GM20000 (cell line): ENCODE results near the gene NDUFS4.
"Not testable (repeated sequence)": the region's sequence is repeated elsewhere in the genome, so short reads cannot be mapped to it uniquely, and the experiment has no call there.

Source experiments
- DNase-seq: peaks from one replicate; pipeline ENCODE4 v3.0.0; 2012; ENCODE audit warnings: low spot score
- TF ChIP-seq, protein P1 (sequence below): IDR thresholded peaks from 2 replicates; pipeline ENCODE4 v1.5.1; 2012; ENCODE audit warnings: mild to moderate bottlenecking, control low read depth; ENCODE audit errors: extremely low read depth, missing control alignments

NDUFS4 gene

DNA sequence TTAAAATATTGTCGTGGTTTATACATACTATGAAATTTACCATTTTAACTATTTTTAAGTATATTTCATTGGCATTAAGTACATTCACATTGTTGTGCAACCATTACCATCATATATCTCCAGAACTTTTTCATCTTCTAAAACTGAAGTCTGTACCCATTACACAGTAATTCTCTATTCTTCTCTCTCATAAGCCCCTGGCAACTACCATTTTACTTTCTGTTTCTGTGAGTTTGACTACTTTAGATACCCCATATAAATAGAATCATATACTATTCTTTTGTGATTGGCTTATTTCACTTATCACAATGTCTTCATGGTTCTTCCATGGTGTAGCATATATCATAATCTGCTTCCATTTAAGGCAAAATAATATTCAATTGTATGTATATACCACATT is 30.3 kb downstream of the NDUFS4 start:
- TF ChIP-seq, protein P1, sequence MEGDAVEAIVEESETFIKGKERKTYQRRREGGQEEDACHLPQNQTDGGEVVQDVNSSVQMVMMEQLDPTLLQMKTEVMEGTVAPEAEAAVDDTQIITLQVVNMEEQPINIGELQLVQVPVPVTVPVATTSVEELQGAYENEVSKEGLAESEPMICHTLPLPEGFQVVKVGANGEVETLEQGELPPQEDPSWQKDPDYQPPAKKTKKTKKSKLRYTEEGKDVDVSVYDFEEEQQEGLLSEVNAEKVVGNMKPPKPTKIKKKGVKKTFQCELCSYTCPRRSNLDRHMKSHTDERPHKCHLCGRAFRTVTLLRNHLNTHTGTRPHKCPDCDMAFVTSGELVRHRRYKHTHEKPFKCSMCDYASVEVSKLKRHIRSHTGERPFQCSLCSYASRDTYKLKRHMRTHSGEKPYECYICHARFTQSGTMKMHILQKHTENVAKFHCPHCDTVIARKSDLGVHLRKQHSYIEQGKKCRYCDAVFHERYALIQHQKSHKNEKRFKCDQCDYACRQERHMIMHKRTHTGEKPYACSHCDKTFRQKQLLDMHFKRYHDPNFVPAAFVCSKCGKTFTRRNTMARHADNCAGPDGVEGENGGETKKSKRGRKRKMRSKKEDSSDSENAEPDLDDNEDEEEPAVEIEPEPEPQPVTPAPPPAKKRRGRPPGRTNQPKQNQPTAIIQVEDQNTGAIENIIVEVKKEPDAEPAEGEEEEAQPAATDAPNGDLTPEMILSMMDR = no peak

DNA sequence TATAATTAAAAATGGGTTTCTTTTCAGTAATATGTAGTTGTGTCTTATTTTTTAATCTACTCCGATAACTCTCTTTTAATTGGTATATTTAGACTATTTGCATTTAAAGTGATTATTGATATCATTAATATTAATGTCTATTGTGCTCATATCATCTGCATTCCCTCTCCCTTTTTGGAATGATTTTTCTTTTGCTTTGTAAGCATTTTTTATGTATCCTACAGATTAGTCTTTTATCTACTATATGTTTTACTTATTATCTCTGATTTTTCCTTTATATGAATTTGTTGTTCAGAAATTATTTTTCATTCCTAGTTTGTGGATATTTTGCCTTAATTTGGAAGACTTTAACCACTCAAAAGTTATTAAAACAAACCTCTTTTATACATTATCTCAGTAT is 34.0 kb downstream of the NDUFS4 start:
- TF ChIP-seq, protein P1 = no peak
- no peak for DNase-seq

More for the DNA sequence above, 30.3 kb downstream of the NDUFS4 start:
- DNase-seq = no peak

DNA sequence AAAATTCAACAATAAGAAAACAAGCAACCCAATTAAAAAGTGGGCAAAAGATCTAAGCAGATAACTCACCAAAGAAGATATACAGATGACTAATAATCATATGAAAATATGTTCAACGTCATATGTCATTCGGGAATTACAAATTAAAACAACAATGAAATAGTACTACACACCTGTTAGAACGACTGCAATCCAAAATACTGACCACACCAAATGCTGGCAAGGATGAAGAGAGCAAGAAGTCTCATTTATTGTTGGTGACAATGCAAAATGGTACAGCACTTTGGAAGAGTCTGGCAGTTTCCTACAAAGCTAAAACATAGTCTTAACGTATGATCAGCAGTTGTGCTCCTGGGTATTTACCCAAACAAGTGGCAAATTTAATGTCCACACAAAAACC is 37.5 kb downstream of the NDUFS4 start:
- TF ChIP-seq, protein P1 = no peak
- no peak for DNase-seq

DNA sequence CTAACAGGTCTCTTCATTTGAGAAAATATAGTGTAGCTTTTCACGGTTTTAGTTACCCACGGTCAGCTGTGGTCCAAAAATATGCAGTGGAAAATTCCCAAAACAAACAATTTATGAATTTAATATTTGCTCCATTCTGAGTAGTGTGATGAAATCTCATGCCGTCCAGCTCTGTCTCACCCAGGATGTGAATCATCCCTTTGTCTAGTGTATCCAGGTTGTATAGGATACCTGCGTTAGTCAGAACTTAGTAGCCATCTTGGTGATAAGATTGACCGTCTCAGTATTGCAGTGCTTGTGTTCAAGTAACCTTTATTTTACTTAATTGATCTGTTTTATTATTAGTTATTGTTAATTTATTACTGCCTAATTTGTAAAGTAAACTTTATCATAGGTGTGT is 41.1 kb downstream of the NDUFS4 start:
- no peak for DNase-seq
- TF ChIP-seq, protein P1 = no peak

DNA sequence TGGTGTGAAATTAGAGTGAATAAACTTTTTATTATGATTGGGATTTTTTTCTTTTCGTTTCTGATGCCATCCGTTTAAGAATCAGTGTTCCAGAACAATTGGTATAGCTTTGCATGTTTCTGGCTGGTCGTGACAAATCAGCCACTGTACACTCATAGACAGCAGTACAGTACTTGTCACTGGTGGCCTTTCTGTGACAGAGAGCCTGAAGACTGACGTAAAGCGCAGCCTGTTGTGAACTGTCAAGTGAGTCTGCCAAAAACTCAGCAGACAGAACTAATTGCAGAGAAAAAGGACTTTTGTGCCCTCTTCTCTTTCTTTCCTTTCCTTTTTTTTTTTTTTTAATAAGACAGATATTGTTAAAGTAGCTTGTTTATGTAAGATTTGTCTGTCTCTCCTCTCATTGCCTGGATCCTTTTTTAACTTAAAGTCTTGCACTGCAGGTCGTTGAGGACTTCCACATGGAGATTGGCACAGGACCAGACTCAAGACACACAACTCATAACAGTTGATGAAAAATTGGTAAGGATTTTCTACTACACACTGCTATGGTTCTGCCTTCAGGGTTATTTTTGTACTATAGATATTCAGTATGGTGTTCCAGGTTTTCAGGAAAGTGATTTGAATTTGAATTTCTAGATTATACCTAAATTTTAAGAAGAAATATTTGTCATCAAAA is 42.7 kb downstream of the NDUFS4 start:
- TF ChIP-seq, protein P1 = no peak
- no peak for DNase-seq

DNA sequence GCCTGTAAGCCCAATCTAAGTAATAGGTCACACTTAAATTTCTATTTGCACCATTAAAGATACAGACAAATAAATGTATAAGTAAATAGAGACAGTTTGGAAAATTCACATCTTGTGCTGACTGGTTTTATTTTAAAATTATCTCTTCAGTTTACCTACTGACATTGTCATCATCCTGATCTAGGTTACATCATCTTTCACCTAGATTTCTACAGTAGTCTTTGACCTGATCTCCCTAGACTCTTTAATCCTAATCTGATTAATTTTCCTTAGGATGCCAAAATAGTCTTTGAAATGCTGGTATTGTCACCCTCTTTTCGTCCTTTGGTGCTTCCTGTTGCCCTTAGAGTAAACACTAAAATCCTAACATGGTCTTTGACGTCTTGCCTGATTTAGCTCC is 43.9 kb downstream of the NDUFS4 start:
- TF ChIP-seq, protein P1 = no peak
- no peak for DNase-seq

DNA sequence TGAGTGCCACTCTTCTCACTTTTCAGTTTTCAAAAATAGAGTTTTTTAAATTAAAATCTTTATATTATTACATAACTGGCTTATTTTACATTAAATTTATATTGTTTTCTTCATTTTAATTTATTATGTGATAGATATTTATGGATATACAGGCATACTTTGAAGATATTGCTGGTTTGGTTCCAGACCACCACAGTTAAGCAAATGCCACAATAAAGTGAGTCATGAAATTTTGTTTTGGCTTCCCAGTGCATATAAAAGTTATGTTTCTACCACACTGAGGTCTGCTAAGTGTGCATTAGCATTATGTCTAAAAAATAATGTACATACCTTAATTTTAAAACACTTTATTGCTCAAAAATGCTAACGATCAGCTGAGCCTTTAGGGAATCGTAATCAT is 47.4 kb downstream of the NDUFS4 start:
- TF ChIP-seq, protein P1 = no peak
- no peak for DNase-seq

DNA sequence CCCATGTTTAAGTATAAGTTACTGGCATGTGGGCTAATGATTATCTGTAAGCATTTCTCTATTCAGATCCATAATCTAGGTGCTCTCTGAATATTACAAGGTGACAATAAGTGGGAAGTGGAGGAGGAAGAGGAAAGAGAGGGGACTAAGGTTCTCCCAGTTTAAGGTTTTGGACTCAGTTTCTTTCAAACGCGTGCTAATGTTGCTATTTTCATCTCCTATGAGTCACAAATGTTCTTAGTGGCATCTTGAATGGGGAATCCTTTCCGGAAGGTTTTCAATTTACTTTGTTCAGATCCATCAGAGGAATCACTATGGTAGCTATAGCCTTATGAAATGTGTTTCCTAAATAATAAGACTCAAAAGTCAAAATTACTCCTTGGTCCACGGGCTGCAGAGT is 48.5 kb downstream of the NDUFS4 start:
- not testable (repeated sequence) for DNase-seq
